Fibroblast of lung (primary cell): ENCODE data around the gene PPP2CA.

Experiments
- EZH2 ChIP-seq: IDR thresholded peaks from 2 replicates; pipeline ENCODE4 v1.5.1; 2012; ENCODE audit warnings: low read length, control low read depth, mild to moderate bottlenecking; ENCODE audit errors: missing control alignments
- TF ChIP-seq, protein P1 (sequence below), 2 donors: IDR thresholded peaks in 1 of 2; conservative IDR thresholded peaks in 1 of 2; 1 replicate in 1 of 2; 2 replicates in 1 of 2; pipeline ENCODE4 v1.5.1; 2011 to 2012; ENCODE audit warnings: low read length in 2 of 2, control low read depth in 1 of 2, inconsistent platforms in 1 of 2, low read depth in 1 of 2, mild to moderate bottlenecking in 1 of 2

DNA sequence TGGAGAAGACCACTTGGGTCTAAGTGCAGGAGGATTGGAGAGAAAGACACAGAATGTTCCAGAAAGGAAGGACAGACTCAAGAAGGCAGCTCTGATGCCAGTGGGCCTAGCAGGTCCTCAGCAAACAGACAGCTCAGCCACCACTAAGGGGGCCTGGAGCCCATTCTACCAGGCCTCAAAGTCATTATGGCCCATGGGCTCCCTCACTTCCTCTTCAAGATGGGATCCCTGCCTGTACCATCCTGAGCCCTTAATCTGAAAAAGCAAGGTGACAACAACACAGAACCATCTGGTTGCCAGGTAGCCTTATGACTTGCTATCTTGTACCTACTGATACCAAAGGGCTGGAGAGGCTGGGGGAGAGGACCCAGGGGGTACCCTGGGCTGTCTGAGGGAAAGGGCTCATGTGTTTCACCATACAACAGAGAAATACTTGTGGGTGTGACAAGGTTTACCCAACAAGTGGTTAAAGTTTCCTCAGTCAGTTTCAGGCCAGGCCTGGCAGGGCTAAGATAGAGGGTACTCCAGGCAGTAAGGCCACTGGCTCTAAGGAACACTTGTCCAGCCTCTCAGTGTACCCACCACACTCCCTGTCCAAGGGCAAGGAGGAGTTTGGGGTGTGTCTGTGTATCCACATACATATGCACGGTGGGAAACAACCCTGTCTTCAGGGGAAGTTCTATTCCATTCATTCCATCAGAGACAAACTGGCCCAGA is 80.7 kb downstream of the PPP2CA start:
- TF ChIP-seq, protein P1, sequence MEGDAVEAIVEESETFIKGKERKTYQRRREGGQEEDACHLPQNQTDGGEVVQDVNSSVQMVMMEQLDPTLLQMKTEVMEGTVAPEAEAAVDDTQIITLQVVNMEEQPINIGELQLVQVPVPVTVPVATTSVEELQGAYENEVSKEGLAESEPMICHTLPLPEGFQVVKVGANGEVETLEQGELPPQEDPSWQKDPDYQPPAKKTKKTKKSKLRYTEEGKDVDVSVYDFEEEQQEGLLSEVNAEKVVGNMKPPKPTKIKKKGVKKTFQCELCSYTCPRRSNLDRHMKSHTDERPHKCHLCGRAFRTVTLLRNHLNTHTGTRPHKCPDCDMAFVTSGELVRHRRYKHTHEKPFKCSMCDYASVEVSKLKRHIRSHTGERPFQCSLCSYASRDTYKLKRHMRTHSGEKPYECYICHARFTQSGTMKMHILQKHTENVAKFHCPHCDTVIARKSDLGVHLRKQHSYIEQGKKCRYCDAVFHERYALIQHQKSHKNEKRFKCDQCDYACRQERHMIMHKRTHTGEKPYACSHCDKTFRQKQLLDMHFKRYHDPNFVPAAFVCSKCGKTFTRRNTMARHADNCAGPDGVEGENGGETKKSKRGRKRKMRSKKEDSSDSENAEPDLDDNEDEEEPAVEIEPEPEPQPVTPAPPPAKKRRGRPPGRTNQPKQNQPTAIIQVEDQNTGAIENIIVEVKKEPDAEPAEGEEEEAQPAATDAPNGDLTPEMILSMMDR (conservative IDR thresholded peaks at IDR 0.05 in 1 of 2, IDR thresholded peaks at IDR 0.05 in 1 of 2; ENCODE audit: low read depth in 1 of 2, low read length in 2 of 2), result no peak
- TF ChIP-seq EZH2, result no peak
